OCI-LY1 (cell line): ENCODE measurements around the gene PPP4R3B.

Experiments
- H2AFZ ChIP-seq: fragments of 200-600 bp; sonication (generic), shearing (Covaris generic); 2 replicates; pipeline ENCODE4 v1.6.0; 2014; ENCODE audit warnings: antibody characterized with exemption, mild to moderate bottlenecking, low read length
- H3F3A ChIP-seq: fragments of 200-600 bp; sonication (generic), shearing (Covaris generic); 2 replicates; pipeline ENCODE4 v1.6.0; 2014; ENCODE audit warnings: mild to moderate bottlenecking, antibody characterized with exemption, low read length, moderate library complexity; ENCODE audit not compliant: insufficient read depth
- H3K27ac ChIP-seq: fragments of 200-600 bp; sonication (generic); 2 replicates; pipeline ENCODE4 v1.5.1; 2014; ENCODE audit warnings: low read length, mixed run types, mild to moderate bottlenecking, low read depth; ENCODE audit not compliant: poor library complexity, severe bottlenecking
- H3K27me3 ChIP-seq: fragments of 200-600 bp; sonication (generic); 2 replicates; pipeline ENCODE4 v1.6.0; 2014; ENCODE audit warnings: antibody characterized with exemption, mild to moderate bottlenecking, low read length, moderate library complexity; ENCODE audit not compliant: insufficient read depth
- H3K36me3 ChIP-seq: fragments of 200-600 bp; sonication (generic); 2 replicates; pipeline ENCODE4 v1.6.1; 2014; ENCODE audit warnings: mild to moderate bottlenecking, antibody characterized with exemption, low read length, moderate library complexity, mixed read lengths; ENCODE audit not compliant: insufficient read depth
- H3K4me1 ChIP-seq: fragments of 200-600 bp; sonication (generic); 2 replicates; pipeline ENCODE4 v1.5.1; 2014; ENCODE audit warnings: mild to moderate bottlenecking, low read length, moderate library complexity; ENCODE audit not compliant: insufficient read depth, severe bottlenecking
- H3K4me2 ChIP-seq: fragments of 200-600 bp; sonication (generic), shearing (Covaris generic); 2 replicates; pipeline ENCODE4 v1.6.1; 2014; ENCODE audit warnings: low read length
- H3K4me3 ChIP-seq: fragments of 200-600 bp; sonication (generic); 2 replicates; pipeline ENCODE4 v1.5.1; 2014; ENCODE audit warnings: low read length, low read depth, mild to moderate bottlenecking, mixed read lengths; ENCODE audit not compliant: poor library complexity, severe bottlenecking
- H3K79me2 ChIP-seq: fragments of 200-600 bp; shearing (Covaris generic); 2 replicates; pipeline ENCODE4 v1.6.1; 2016; ENCODE audit warnings: mixed run types, low read length, mixed read lengths; ENCODE audit not compliant: insufficient read depth
- H3K9ac ChIP-seq: fragments of 200-600 bp; sonication (generic), shearing (Covaris generic); 2 replicates; pipeline ENCODE4 v1.6.1; 2014; ENCODE audit warnings: mild to moderate bottlenecking, low read length, mixed read lengths
- H3K9me2 ChIP-seq: fragments of 200-600 bp; sonication (generic), shearing (Covaris generic); 2 replicates; pipeline ENCODE4 v1.6.1; 2014; ENCODE audit warnings: low read depth, mild to moderate bottlenecking, low read length, mixed read lengths
- H3K9me3 ChIP-seq: fragments of 200-600 bp; shearing (Covaris generic); 2 replicates; pipeline ENCODE4 v1.6.1; 2014; ENCODE audit warnings: low read length, mixed read lengths
- H4K20me1 ChIP-seq: fragments of 200-600 bp; sonication (generic), shearing (Covaris generic); 2 replicates; pipeline ENCODE4 v1.6.0; 2016; ENCODE audit warnings: mild to moderate bottlenecking, low read length; ENCODE audit not compliant: insufficient read depth
- CTCF ChIP-seq: fragments of 200-600 bp; sonication (generic), shearing (Covaris generic); IDR thresholded peaks from 2 replicates; pipeline ENCODE4 v1.5.1; 2017; ENCODE audit warnings: mild to moderate bottlenecking, antibody characterized with exemption, low read length, moderate library complexity, mixed read lengths
- EZH2 ChIP-seq: fragments of 200-600 bp; sonication (generic), shearing (Covaris generic); IDR thresholded peaks from 2 replicates; pipeline ENCODE4 v1.8.0; 2017; ENCODE audit warnings: borderline replicate concordance, mixed run types, mild to moderate bottlenecking, antibody characterized with exemption, low read length, moderate library complexity, mixed read lengths

The PPP4R3B gene

GRCh38 chr2:55607717-55608116, 9.7 kb downstream of the PPP4R3B start:
- Histone ChIP-seq H4K20me1 (no peaks in the 10 kb centered on the region), H3K79me2 (peaks cover 41% of the 10 kb centered on the region)

GRCh38 chr2:55604027-55604565, 13.3 kb downstream of the PPP4R3B start:
- Histone ChIP-seq H3K36me3 (peaks cover 43% of the 10 kb centered on the region), H3K4me1 (no peaks in the 10 kb centered on the region), H3K79me2 (peaks cover 41% of the 10 kb centered on the region), H3K9me2 (no peaks in the 10 kb centered on the region), H3K9me3 (no peaks in the 10 kb centered on the region), H3K27ac (no peak overlapping the region), H2AFZ (no peak overlapping the region), H3K27me3 (no peaks in the 10 kb centered on the region), H3F3A (no peaks in the 10 kb centered on the region), H3K4me3 (no peak overlapping the region), H4K20me1 (no peaks in the 10 kb centered on the region), H3K9ac (no peak overlapping the region), H3K4me2 (no peak overlapping the region)
- TF ChIP-seq CTCF = no peak
- no peak for TF ChIP-seq EZH2

More at GRCh38 chr2:55607717-55608116, 9.7 kb downstream of the PPP4R3B start:
- H3K4me1 ChIP-seq = no peaks in the 10 kb centered on the region
- no peak overlapping the region for H3K4me3 ChIP-seq
- no peak overlapping the region for H3K9ac ChIP-seq
- no peak for TF ChIP-seq CTCF
- no peak for TF ChIP-seq EZH2
- no peak overlapping the region for H3K4me2 ChIP-seq
- no peaks in the 10 kb centered on the region for H3K27me3 ChIP-seq
- no peak overlapping the region for H3K27ac ChIP-seq
- H3K9me2 ChIP-seq = no peaks in the 10 kb centered on the region
- no peaks in the 10 kb centered on the region for H3K9me3 ChIP-seq
- peaks cover 35% of the 10 kb centered on the region for H3K36me3 ChIP-seq
- H2AFZ ChIP-seq = no peak overlapping the region
- no peaks in the 10 kb centered on the region for H3F3A ChIP-seq

GRCh38 chr2:55601849-55602248, 15.6 kb downstream of the PPP4R3B start:
- no peak overlapping the region for H3K4me3 ChIP-seq
- no peaks in the 10 kb centered on the region for H3K9me2 ChIP-seq
- H3K27me3 ChIP-seq = no peaks in the 10 kb centered on the region
- no peak overlapping the region for H3K4me2 ChIP-seq
- no peaks in the 10 kb centered on the region for H3K4me1 ChIP-seq
- H3K9ac ChIP-seq = no peak overlapping the region
- peaks cover 33% of the 10 kb centered on the region for H3K79me2 ChIP-seq
- TF ChIP-seq CTCF (no peak), EZH2 (no peak)
- H3K36me3 ChIP-seq = peaks cover 57% of the 10 kb centered on the region
- H3F3A ChIP-seq = no peaks in the 10 kb centered on the region
- H2AFZ ChIP-seq = no peak overlapping the region
- no peaks in the 10 kb centered on the region for H4K20me1 ChIP-seq
- H3K27ac ChIP-seq = no peak overlapping the region
- H3K9me3 ChIP-seq = no peaks in the 10 kb centered on the region
